H9 (cell line): ENCODE measurements around the gene GLCCI1. TPM values are rescaled to one million over a fixed set of nuclear protein-coding genes. Genes with fewer than 3 reads are reported as not detected.

Source experiments
- DNase-seq: peaks from one replicate; pipeline ENCODE4 v3.0.0-alpha.2; 2017
- H2AFZ ChIP-seq: one replicate; pipeline ENCODE4 v1.6.1; 2013; ENCODE audit warnings: mild to moderate bottlenecking, low read length, control low read depth, moderate library complexity
- H2AK5ac ChIP-seq: 2 replicates; pipeline ENCODE4 v1.6.1; 2013; ENCODE audit warnings: low read length, control low read depth, mixed read lengths; ENCODE audit not compliant: insufficient read length
- H2BK120ac ChIP-seq: one replicate; pipeline ENCODE4 v1.6.1; 2013; ENCODE audit warnings: low read depth, mild to moderate bottlenecking, low read length, control low read depth, inconsistent platforms; ENCODE audit not compliant: poor library complexity, severe bottlenecking
- H2BK12ac ChIP-seq: 2 replicates; pipeline ENCODE4 v1.6.1; 2013; ENCODE audit warnings: low read length, control low read depth, mixed read lengths, low read depth; ENCODE audit not compliant: insufficient read length
- H2BK15ac ChIP-seq: 2 replicates; pipeline ENCODE4 v1.6.1; 2013; ENCODE audit warnings: low read depth, low read length, control low read depth
- H2BK20ac ChIP-seq: one replicate; pipeline ENCODE4 v1.6.1; 2013; ENCODE audit warnings: low read depth, mild to moderate bottlenecking, low read length, control low read depth, inconsistent platforms; ENCODE audit not compliant: poor library complexity, severe bottlenecking
- H2BK5ac ChIP-seq: 2 replicates; pipeline ENCODE4 v1.6.1; 2013; ENCODE audit warnings: low read length, control low read depth, mixed read lengths; ENCODE audit not compliant: insufficient read length
- H3K14ac ChIP-seq: 2 replicates; pipeline ENCODE4 v1.6.1; 2013; ENCODE audit warnings: low read length, control low read depth; ENCODE audit not compliant: insufficient read depth
- H3K18ac ChIP-seq: 2 replicates; pipeline ENCODE4 v1.6.1; 2013; ENCODE audit warnings: low read depth, mild to moderate bottlenecking, mixed read lengths, low read length, control low read depth; ENCODE audit not compliant: insufficient read length
- H3K23ac ChIP-seq: 2 replicates; pipeline ENCODE4 v1.6.1; 2013; ENCODE audit warnings: low read length, control low read depth, mixed read lengths, low read depth; ENCODE audit not compliant: insufficient read length
- H3K23me2 ChIP-seq: 2 replicates; pipeline ENCODE4 v1.6.1; 2013; ENCODE audit warnings: low read depth, mild to moderate bottlenecking, mixed read lengths, low read length, control low read depth; ENCODE audit not compliant: insufficient read length, poor library complexity, severe bottlenecking
- H3K27ac ChIP-seq: 2 replicates; pipeline ENCODE4 v1.5.1; 2013; ENCODE audit warnings: low read length, control low read depth, mixed read lengths, low read depth; ENCODE audit not compliant: insufficient read length
- H3K27me3 ChIP-seq: 2 replicates; pipeline ENCODE4 v1.6.1; 2013; ENCODE audit warnings: low read length, control low read depth, inconsistent platforms; ENCODE audit not compliant: insufficient read depth
- H3K4ac ChIP-seq: 2 replicates; pipeline ENCODE4 v1.6.1; 2013; ENCODE audit warnings: low read depth, mild to moderate bottlenecking, control low read depth, inconsistent platforms, low read length, moderate library complexity
- H3K4me1 ChIP-seq: 2 replicates; pipeline ENCODE4 v1.6.1; 2013; ENCODE audit warnings: low read length, control low read depth, inconsistent platforms; ENCODE audit not compliant: insufficient read depth
- H3K4me2 ChIP-seq: 2 replicates; pipeline ENCODE4 v1.6.1; 2013; ENCODE audit warnings: low read length, control low read depth, mixed read lengths; ENCODE audit not compliant: insufficient read length, insufficient read depth
- H3K56ac ChIP-seq: 2 replicates; pipeline ENCODE4 v1.6.1; 2013; ENCODE audit warnings: low read depth, mild to moderate bottlenecking, mixed read lengths, low read length, control low read depth; ENCODE audit not compliant: insufficient read length
- H3K79me1 ChIP-seq: 2 replicates; pipeline ENCODE4 v1.6.1; 2013; ENCODE audit warnings: low read depth, mild to moderate bottlenecking, moderate library complexity, low read length, control low read depth, inconsistent platforms; ENCODE audit not compliant: insufficient read depth, poor library complexity, severe bottlenecking
- H3K79me2 ChIP-seq: 2 replicates; pipeline ENCODE4 v1.6.1; 2013; ENCODE audit warnings: low read length, control low read depth, inconsistent platforms; ENCODE audit not compliant: insufficient read depth
- H3K9ac ChIP-seq: 2 replicates; pipeline ENCODE4 v1.6.1; 2013; ENCODE audit warnings: low read length, control low read depth, mixed read lengths; ENCODE audit not compliant: insufficient read length; ENCODE audit errors: extremely low read depth
- H3K9me3 ChIP-seq: one replicate; pipeline ENCODE4 v1.6.1; 2013; ENCODE audit warnings: low read depth, low read length, inconsistent platforms; ENCODE audit not compliant: control insufficient read depth
- H3T11ph ChIP-seq: one replicate; pipeline ENCODE4 v1.6.1; 2013; ENCODE audit warnings: mild to moderate bottlenecking, low read length, control low read depth, inconsistent platforms
- H4K20me1 ChIP-seq: one replicate; pipeline ENCODE4 v1.6.1; 2013; ENCODE audit not compliant: control insufficient read depth, insufficient read length, insufficient read depth
- H4K5ac ChIP-seq: 2 replicates; pipeline ENCODE4 v1.6.1; 2013; ENCODE audit warnings: low read depth, mild to moderate bottlenecking, mixed read lengths, low read length, control low read depth; ENCODE audit not compliant: insufficient read length
- H4K8ac ChIP-seq: replicated peaks from 2 replicates; pipeline ENCODE4 v1.6.1; 2013; ENCODE audit warnings: low read length, control low read depth, mixed read lengths, low read depth; ENCODE audit not compliant: insufficient read length
- H4K91ac ChIP-seq: 2 replicates; pipeline ENCODE4 v1.6.1; 2013; ENCODE audit warnings: low read depth, mild to moderate bottlenecking, moderate library complexity, mixed read lengths, low read length, control low read depth; ENCODE audit not compliant: insufficient read length
- H3K27ac Mint-ChIP-seq, 3 experiments: 2 replicates in 2 of 3; 3 replicates in 1 of 3; pipeline ENCODE4 v1.8.0; 2020 to 2021; ENCODE audit warnings: mixed read lengths in 3 of 3, mild to moderate bottlenecking in 1 of 3, moderate library complexity in 1 of 3
- H3K27me3 Mint-ChIP-seq: 2 replicates; pipeline ENCODE4 v1.8.0; 2021; ENCODE audit warnings: low read depth, mild to moderate bottlenecking, moderate library complexity, mixed read lengths
- H3K36me3 Mint-ChIP-seq, 3 experiments: 2 replicates in 2 of 3; 3 replicates in 1 of 3; pipeline ENCODE4 v1.8.0; 2020 to 2021; ENCODE audit warnings: low read depth in 3 of 3, mixed read lengths in 3 of 3; ENCODE audit not compliant: insufficient read depth in 1 of 3
- H3K4me1 Mint-ChIP-seq, 2 experiments: 2 replicates each; pipeline ENCODE4 v1.8.0; 2020; ENCODE audit warnings: mixed read lengths in 2 of 2
- H3K4me3 Mint-ChIP-seq, 2 experiments: 2 replicates in 1 of 2; 3 replicates in 1 of 2; pipeline ENCODE4 v1.8.0; 2020 to 2021; ENCODE audit warnings: mild to moderate bottlenecking in 2 of 2, mixed read lengths in 2 of 2, moderate library complexity in 1 of 2
- H3K9me3 Mint-ChIP-seq, 2 experiments: 2 replicates in 1 of 2; 3 replicates in 1 of 2; pipeline ENCODE4 v1.8.0; 2020; ENCODE audit warnings: mild to moderate bottlenecking in 2 of 2, mixed read lengths in 2 of 2, moderate library complexity in 1 of 2
- CTCF ChIP-seq: fragments of 200-600 bp; sonication (generic); conservative IDR thresholded peaks from 3 replicates; pipeline ENCODE4 v1.8.0; 2021; ENCODE audit warnings: antibody characterized with exemption, mild to moderate bottlenecking
- WGBS: extraction: QIAGEN DNeasy Blood & Tissue Kit; methylation state at CpG from one replicate; pipeline ENCODE4 v1.1.7; 2013; ENCODE audit warnings: missing lambda C conversion rate, low lambda C conversion rate, mixed read lengths; ENCODE audit not compliant: insufficient read length; ENCODE audit errors: extremely low coverage; 5-methylcytosine and 5-hydroxymethylcytosine counted together
- total RNA-seq: library from RNA; stranded (reverse); gene quantifications from 2 replicates; pipeline ENCODE4 v1.2.1, GENCODE V29; 2021

Gene GLCCI1
- total RNA-seq, 1 experiment from 2014 or later, result 19.1 TPM

GRCh38 chr7:7989616-7990440 lies 21.2 kb downstream of the GLCCI1 start:
- Mint-ChIP-seq H3K9me3 (peaks cover 20 to 21% of the 10 kb centered on the region in 2 experiments), H3K27me3 (no peaks in the 10 kb centered on the region), H3K36me3 (peaks cover 15 to 27% (median 16%) of the 10 kb centered on the region in 3 experiments), H3K27ac (no peak overlapping the region), H3K4me3 (no peak overlapping the region), H3K4me1 (peaks cover 13 to 16% of the 10 kb centered on the region in 2 experiments; a peak in 3 of 4 replicates)
- H3K4ac ChIP-seq, result no peak overlapping the region
- H3T11ph ChIP-seq, result no peak overlapping the region
- no peaks in the 10 kb centered on the region for H3K23me2 ChIP-seq
- no peaks in the 10 kb centered on the region for H3K4me1 ChIP-seq
- H3K9ac ChIP-seq, result no peak overlapping the region
- no peak overlapping the region for H3K27ac ChIP-seq
- H2BK15ac ChIP-seq, result no peak overlapping the region
- H3K4me2 ChIP-seq, result no peak overlapping the region
- no peak overlapping the region for H2BK120ac ChIP-seq
- H3K9me3 ChIP-seq, result peaks cover 6% of the 10 kb centered on the region
- H2BK5ac ChIP-seq, result no peak overlapping the region
- no peak overlapping the region for H2AK5ac ChIP-seq
- no CpG with 5 or more reads among the region's 5 CpGs for WGBS
- DNase-seq, result no peak
- no peak overlapping the region for H2BK20ac ChIP-seq
- no peaks in the 10 kb centered on the region for H4K20me1 ChIP-seq
- no peak overlapping the region for H2BK12ac ChIP-seq
- no peak overlapping the region for H4K91ac ChIP-seq
- H4K5ac ChIP-seq, result no peak overlapping the region
- no peaks in the 10 kb centered on the region for H3K79me1 ChIP-seq
- H3K56ac ChIP-seq, result no peak overlapping the region
- H3K27me3 ChIP-seq, result no peaks in the 10 kb centered on the region
- TF ChIP-seq CTCF, result no peak
- no peak overlapping the region for H3K18ac ChIP-seq
- H2AFZ ChIP-seq, result no peak overlapping the region
- H3K79me2 ChIP-seq, result no peaks in the 10 kb centered on the region; the same call in 1 of the 2 replicates
- no peak overlapping the region for H3K23ac ChIP-seq
- H3K14ac ChIP-seq, result no peak overlapping the region
- no peak overlapping the region for H4K8ac ChIP-seq
